GM12891 (cell line): ENCODE results near the gene CBLB.

ENCODE experiments used
- POLR2A ChIP-seq: IDR thresholded peaks from 2 replicates; pipeline ENCODE4 v1.6.1; 2011; ENCODE audit warnings: low read depth, low read length, control low read depth
- POLR2AphosphoS5 ChIP-seq: IDR thresholded peaks from 2 replicates; pipeline ENCODE4 v1.6.1; 2011; ENCODE audit warnings: low read depth, low read length, control low read depth
- POU2F2 ChIP-seq: IDR thresholded peaks from 2 replicates; pipeline ENCODE4 v1.6.1; 2011; ENCODE audit warnings: low read depth, mild to moderate bottlenecking, control low read depth, low read length, moderate library complexity
- SPI1 ChIP-seq: IDR thresholded peaks from 2 replicates; pipeline ENCODE4 v1.6.1; 2011; ENCODE audit warnings: low read depth, low read length, control low read depth
- TAF1 ChIP-seq: IDR thresholded peaks from 2 replicates; pipeline ENCODE4 v1.6.1; 2011; ENCODE audit warnings: low read depth, low read length, control low read depth

DNA sequence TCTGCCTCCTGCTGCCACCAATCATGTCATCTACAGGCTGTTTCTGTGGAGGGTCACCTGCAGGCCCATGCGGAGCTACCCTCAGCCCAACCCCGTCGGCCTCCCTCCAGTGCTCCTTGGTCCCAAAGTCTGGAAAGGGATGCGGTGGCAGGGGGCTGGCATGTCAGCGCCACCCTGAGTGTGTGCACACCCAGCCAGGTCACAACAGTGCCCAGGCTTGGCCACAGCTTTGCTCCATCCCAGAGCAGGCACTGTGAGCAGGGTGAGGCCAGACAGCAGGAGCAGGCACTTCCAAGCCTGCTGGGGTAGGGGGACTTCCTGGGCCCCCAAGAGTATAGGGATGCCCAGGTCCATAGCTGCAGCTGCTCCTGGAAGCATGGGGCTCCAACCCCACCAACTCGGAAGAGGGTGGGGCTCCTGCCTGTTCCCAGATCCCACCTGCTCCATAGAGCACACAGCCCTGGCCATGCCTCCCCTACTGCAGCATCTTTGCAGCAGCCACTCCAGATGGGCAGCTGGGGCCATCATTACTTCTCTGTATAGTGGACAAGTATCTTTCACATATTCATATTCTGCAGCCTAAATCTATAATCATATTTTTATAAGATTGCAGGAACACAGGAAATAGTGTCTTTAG, 109.3 kb downstream of the CBLB start:
- TF ChIP-seq SPI1 (no peak), POLR2AphosphoS5 (no peak), TAF1 (no peak), POLR2A (no peak), POU2F2 (no peak)
